ENCODE measurements around the gene ANO1.

The ANO1 gene

DNA sequence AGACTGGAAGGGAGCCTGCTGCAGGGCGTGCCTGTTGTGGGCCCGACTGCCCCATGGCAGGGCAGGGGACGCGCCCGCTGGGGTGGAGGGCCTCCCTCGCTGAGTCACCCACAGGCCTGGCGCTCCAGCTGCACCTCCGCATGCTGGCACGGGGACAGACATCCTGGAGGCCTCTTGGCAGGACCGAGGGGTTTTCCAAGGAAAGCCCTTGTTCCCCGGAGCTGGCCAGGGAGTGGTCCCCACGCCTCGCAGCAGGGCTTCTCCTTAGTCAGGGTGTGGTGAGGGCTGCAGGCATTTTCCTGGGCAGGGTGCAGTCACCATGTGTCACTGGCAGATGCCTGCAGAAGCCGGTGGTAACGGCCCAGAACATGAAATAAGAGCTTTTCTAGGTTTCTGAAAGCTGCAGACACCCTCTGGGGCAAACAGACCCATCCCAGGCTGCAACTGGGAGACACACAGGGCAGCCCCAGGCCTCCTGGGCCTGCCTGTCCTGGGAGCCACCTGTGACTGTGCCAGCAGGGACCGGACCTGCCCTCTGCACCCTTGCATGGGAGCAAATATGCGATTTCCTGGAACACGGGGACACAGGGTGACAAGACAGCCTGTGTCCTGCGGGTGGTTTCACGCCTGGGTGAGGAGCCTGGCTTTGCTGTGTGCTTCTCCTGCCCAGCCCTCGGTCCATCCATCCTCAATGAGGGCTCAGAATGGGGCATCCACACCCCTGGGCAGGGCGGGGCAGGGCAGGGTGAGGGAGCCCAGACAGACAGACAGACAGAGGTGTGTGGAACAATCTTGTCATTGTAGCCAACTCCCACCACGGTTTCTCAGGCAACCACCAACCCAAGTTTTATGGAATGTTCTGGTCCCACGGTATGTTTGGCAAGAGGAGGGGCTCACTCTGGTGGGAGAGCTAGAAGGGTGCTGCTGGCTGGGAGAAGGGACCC is 81.8 kb downstream of the ANO1 start:
- H3K4me3 ChIP-seq (ENCODE audit: low read length) = no peak overlapping the region
- TF ChIP-seq, protein P1, sequence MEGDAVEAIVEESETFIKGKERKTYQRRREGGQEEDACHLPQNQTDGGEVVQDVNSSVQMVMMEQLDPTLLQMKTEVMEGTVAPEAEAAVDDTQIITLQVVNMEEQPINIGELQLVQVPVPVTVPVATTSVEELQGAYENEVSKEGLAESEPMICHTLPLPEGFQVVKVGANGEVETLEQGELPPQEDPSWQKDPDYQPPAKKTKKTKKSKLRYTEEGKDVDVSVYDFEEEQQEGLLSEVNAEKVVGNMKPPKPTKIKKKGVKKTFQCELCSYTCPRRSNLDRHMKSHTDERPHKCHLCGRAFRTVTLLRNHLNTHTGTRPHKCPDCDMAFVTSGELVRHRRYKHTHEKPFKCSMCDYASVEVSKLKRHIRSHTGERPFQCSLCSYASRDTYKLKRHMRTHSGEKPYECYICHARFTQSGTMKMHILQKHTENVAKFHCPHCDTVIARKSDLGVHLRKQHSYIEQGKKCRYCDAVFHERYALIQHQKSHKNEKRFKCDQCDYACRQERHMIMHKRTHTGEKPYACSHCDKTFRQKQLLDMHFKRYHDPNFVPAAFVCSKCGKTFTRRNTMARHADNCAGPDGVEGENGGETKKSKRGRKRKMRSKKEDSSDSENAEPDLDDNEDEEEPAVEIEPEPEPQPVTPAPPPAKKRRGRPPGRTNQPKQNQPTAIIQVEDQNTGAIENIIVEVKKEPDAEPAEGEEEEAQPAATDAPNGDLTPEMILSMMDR (conservative IDR thresholded peaks at IDR 0.05; ENCODE audit: low read length) = no peak
- DNase-seq (ENCODE audit: low read depth) = peak; percentile 27

DNA sequence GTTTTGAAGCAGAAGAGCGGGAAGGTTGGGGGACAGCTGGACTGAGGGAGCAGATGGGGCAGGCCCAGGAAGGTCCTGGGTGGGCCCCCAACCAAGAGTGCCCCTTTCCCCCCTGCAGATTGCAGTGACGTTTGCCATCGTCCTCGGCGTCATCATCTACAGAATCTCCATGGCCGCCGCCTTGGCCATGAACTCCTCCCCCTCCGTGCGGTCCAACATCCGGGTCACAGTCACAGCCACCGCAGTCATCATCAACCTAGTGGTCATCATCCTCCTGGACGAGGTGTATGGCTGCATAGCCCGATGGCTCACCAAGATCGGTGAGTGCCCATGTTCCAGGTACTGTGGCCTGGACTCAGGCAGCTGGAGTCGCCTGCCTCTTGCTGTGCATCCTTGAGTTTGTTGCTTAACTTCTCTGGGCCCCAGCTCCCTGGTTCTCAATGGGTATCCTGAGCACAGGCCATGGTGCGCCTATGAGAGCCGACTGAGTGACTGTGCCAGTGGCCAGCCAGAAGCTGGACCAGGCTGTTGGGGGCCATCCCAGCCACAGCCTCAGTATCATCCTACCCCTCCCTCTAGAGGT is 83.0 kb downstream of the ANO1 start:
- H3K4me3 ChIP-seq (ENCODE audit: low read length) = no peak overlapping the region
- no peak for DNase-seq (ENCODE audit: low read depth)
- TF ChIP-seq, protein P1 (conservative IDR thresholded peaks at IDR 0.05; ENCODE audit: low read length) = no peak

DNA sequence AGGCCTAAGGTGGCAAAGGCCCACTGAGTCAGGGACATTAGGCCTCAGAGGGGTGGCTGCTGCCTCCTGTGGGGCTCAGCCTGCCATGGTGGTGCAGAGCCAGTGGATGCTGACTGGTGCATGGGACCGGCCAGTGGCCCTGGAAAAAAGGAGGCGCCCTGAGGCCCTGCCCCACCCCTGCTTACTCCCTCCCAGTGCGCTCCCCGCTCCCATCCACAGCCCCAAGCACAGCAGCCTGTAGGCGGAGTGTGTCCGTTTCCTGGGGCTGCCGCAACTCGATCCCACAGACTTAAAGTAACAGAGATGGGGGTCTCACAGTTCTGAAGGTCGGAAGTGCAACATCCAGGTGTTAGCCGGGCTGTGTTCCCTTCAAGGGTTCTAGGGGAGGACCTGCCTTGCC is 86.6 kb downstream of the ANO1 start:
- DNase-seq (ENCODE audit: low read depth) = no peak
- H3K4me3 ChIP-seq (ENCODE audit: low read length) = no peak overlapping the region
- TF ChIP-seq, protein P1 (conservative IDR thresholded peaks at IDR 0.05; ENCODE audit: low read length) = no peak

DNA sequence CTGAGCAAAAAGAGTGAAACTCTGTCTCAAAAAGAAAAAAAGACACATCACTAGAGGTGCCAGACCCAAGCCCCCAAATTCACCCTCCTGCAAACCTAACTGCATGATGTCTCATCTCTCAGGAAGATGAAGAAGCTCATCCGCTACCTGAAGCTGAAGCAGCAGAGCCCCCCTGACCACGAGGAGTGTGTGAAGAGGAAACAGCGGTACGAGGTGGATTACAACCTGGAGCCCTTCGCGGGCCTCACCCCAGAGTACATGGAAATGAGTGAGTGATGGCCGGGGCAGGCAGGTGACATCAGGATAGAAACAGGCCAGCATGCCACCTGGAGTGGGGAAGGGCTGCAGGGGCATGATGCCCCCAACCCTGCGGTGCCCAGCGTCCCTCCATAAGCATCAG is 89.0 kb downstream of the ANO1 start:
- no peak for DNase-seq (ENCODE audit: low read depth)
- no peak overlapping the region for H3K4me3 ChIP-seq (ENCODE audit: low read length)
- TF ChIP-seq, protein P1 (conservative IDR thresholded peaks at IDR 0.05; ENCODE audit: low read length) = no peak

DNA sequence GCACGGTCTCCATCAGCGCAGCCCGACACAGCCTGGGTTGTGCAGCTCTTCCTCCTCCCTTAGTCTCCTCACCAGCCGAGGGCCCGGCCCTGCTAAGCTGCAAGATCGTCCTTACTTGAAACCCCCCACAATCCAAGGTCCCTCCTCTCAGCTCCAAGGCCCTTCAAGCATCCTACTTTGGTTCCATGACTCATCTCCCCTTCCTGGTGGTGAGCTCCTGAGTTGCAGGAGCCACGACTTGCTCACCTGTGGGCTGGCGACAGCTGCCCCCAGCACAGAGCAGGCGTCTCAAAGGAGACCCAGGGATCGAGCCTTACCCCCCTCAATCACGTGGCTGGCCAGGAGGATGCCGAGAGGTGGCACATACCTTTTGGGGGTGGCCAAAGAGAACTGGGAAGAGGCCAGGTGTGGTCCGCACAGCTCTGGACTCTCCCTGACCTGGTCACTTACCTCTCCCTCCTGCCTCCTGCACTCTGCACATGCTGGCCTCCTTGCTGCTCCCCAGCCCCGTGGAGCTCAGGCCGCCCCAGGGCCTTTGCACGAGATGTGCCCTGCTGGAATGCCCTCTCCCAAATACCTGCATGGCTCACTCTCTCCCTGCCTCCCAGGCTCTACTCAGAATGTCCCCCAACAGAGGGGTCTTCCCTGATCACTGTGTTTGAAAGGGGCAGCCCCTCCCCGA is 89.7 kb downstream of the ANO1 start:
- TF ChIP-seq, protein P1 (conservative IDR thresholded peaks at IDR 0.05; ENCODE audit: low read length) = no peak
- no peak overlapping the region for H3K4me3 ChIP-seq (ENCODE audit: low read length)
- DNase-seq (ENCODE audit: low read depth) = no peak

DNA sequence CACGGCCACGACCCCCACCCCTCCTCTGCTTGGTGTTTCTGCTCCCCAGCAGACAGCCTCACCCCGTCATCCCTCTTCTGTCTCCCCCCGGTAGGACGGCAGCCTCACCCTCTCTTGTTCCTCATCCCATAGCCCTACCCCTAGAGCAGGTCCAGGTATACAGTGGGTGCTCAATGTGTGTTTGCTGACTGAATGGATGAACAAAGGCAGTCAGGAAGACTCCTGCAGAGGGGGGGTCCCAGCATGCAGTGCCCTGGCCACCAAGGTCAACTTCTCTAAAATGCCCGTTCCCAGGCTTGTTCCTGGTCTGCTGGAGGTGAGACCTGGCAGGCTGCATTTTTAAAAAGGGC is 90.3 kb downstream of the ANO1 start:
- TF ChIP-seq, protein P1 (conservative IDR thresholded peaks at IDR 0.05; ENCODE audit: low read length) = no peak
- no peak for DNase-seq (ENCODE audit: low read depth)
- H3K4me3 ChIP-seq (ENCODE audit: low read length) = no peak overlapping the region
